H9 (cell line): ENCODE measurements around the gene POU6F2. TPM values are rescaled to one million over a fixed set of nuclear protein-coding genes. Genes with fewer than 3 reads are reported as not detected.

Source experiments
- DNase-seq: peaks from one replicate; pipeline ENCODE4 v3.0.0-alpha.2; 2017
- H2AFZ ChIP-seq: one replicate; pipeline ENCODE4 v1.6.1; 2013; ENCODE audit warnings: mild to moderate bottlenecking, low read length, control low read depth, moderate library complexity
- H2AK5ac ChIP-seq: 2 replicates; pipeline ENCODE4 v1.6.1; 2013; ENCODE audit warnings: low read length, control low read depth, mixed read lengths; ENCODE audit not compliant: insufficient read length
- H2BK120ac ChIP-seq: one replicate; pipeline ENCODE4 v1.6.1; 2013; ENCODE audit warnings: low read depth, mild to moderate bottlenecking, low read length, control low read depth, inconsistent platforms; ENCODE audit not compliant: poor library complexity, severe bottlenecking
- H2BK12ac ChIP-seq: 2 replicates; pipeline ENCODE4 v1.6.1; 2013; ENCODE audit warnings: low read length, control low read depth, mixed read lengths, low read depth; ENCODE audit not compliant: insufficient read length
- H2BK15ac ChIP-seq: 2 replicates; pipeline ENCODE4 v1.6.1; 2013; ENCODE audit warnings: low read depth, low read length, control low read depth
- H2BK20ac ChIP-seq: one replicate; pipeline ENCODE4 v1.6.1; 2013; ENCODE audit warnings: low read depth, mild to moderate bottlenecking, low read length, control low read depth, inconsistent platforms; ENCODE audit not compliant: poor library complexity, severe bottlenecking
- H2BK5ac ChIP-seq: 2 replicates; pipeline ENCODE4 v1.6.1; 2013; ENCODE audit warnings: low read length, control low read depth, mixed read lengths; ENCODE audit not compliant: insufficient read length
- H3K14ac ChIP-seq: 2 replicates; pipeline ENCODE4 v1.6.1; 2013; ENCODE audit warnings: low read length, control low read depth; ENCODE audit not compliant: insufficient read depth
- H3K18ac ChIP-seq: 2 replicates; pipeline ENCODE4 v1.6.1; 2013; ENCODE audit warnings: low read depth, mild to moderate bottlenecking, mixed read lengths, low read length, control low read depth; ENCODE audit not compliant: insufficient read length
- H3K23ac ChIP-seq: 2 replicates; pipeline ENCODE4 v1.6.1; 2013; ENCODE audit warnings: low read length, control low read depth, mixed read lengths, low read depth; ENCODE audit not compliant: insufficient read length
- H3K23me2 ChIP-seq: 2 replicates; pipeline ENCODE4 v1.6.1; 2013; ENCODE audit warnings: low read depth, mild to moderate bottlenecking, mixed read lengths, low read length, control low read depth; ENCODE audit not compliant: insufficient read length, poor library complexity, severe bottlenecking
- H3K27ac ChIP-seq: 2 replicates; pipeline ENCODE4 v1.5.1; 2013; ENCODE audit warnings: low read length, control low read depth, mixed read lengths, low read depth; ENCODE audit not compliant: insufficient read length
- H3K27me3 ChIP-seq: 2 replicates; pipeline ENCODE4 v1.6.1; 2013; ENCODE audit warnings: low read length, control low read depth, inconsistent platforms; ENCODE audit not compliant: insufficient read depth
- H3K4ac ChIP-seq: 2 replicates; pipeline ENCODE4 v1.6.1; 2013; ENCODE audit warnings: low read depth, mild to moderate bottlenecking, control low read depth, inconsistent platforms, low read length, moderate library complexity
- H3K4me1 ChIP-seq: 2 replicates; pipeline ENCODE4 v1.6.1; 2013; ENCODE audit warnings: low read length, control low read depth, inconsistent platforms; ENCODE audit not compliant: insufficient read depth
- H3K4me2 ChIP-seq: 2 replicates; pipeline ENCODE4 v1.6.1; 2013; ENCODE audit warnings: low read length, control low read depth, mixed read lengths; ENCODE audit not compliant: insufficient read length, insufficient read depth
- H3K56ac ChIP-seq: 2 replicates; pipeline ENCODE4 v1.6.1; 2013; ENCODE audit warnings: low read depth, mild to moderate bottlenecking, mixed read lengths, low read length, control low read depth; ENCODE audit not compliant: insufficient read length
- H3K79me1 ChIP-seq: 2 replicates; pipeline ENCODE4 v1.6.1; 2013; ENCODE audit warnings: low read depth, mild to moderate bottlenecking, moderate library complexity, low read length, control low read depth, inconsistent platforms; ENCODE audit not compliant: insufficient read depth, poor library complexity, severe bottlenecking
- H3K79me2 ChIP-seq: 2 replicates; pipeline ENCODE4 v1.6.1; 2013; ENCODE audit warnings: low read length, control low read depth, inconsistent platforms; ENCODE audit not compliant: insufficient read depth
- H3K9ac ChIP-seq: 2 replicates; pipeline ENCODE4 v1.6.1; 2013; ENCODE audit warnings: low read length, control low read depth, mixed read lengths; ENCODE audit not compliant: insufficient read length; ENCODE audit errors: extremely low read depth
- H3K9me3 ChIP-seq: one replicate; pipeline ENCODE4 v1.6.1; 2013; ENCODE audit warnings: low read depth, low read length, inconsistent platforms; ENCODE audit not compliant: control insufficient read depth
- H3T11ph ChIP-seq: one replicate; pipeline ENCODE4 v1.6.1; 2013; ENCODE audit warnings: mild to moderate bottlenecking, low read length, control low read depth, inconsistent platforms
- H4K20me1 ChIP-seq: one replicate; pipeline ENCODE4 v1.6.1; 2013; ENCODE audit not compliant: control insufficient read depth, insufficient read length, insufficient read depth
- H4K5ac ChIP-seq: 2 replicates; pipeline ENCODE4 v1.6.1; 2013; ENCODE audit warnings: low read depth, mild to moderate bottlenecking, mixed read lengths, low read length, control low read depth; ENCODE audit not compliant: insufficient read length
- H4K8ac ChIP-seq: replicated peaks from 2 replicates; pipeline ENCODE4 v1.6.1; 2013; ENCODE audit warnings: low read length, control low read depth, mixed read lengths, low read depth; ENCODE audit not compliant: insufficient read length
- H4K91ac ChIP-seq: 2 replicates; pipeline ENCODE4 v1.6.1; 2013; ENCODE audit warnings: low read depth, mild to moderate bottlenecking, moderate library complexity, mixed read lengths, low read length, control low read depth; ENCODE audit not compliant: insufficient read length
- H3K27ac Mint-ChIP-seq, 3 experiments: 2 replicates in 2 of 3; 3 replicates in 1 of 3; pipeline ENCODE4 v1.8.0; 2020 to 2021; ENCODE audit warnings: mixed read lengths in 3 of 3, mild to moderate bottlenecking in 1 of 3, moderate library complexity in 1 of 3
- H3K27me3 Mint-ChIP-seq: 2 replicates; pipeline ENCODE4 v1.8.0; 2021; ENCODE audit warnings: low read depth, mild to moderate bottlenecking, moderate library complexity, mixed read lengths
- H3K36me3 Mint-ChIP-seq, 3 experiments: 2 replicates in 2 of 3; 3 replicates in 1 of 3; pipeline ENCODE4 v1.8.0; 2020 to 2021; ENCODE audit warnings: low read depth in 3 of 3, mixed read lengths in 3 of 3; ENCODE audit not compliant: insufficient read depth in 1 of 3
- H3K4me1 Mint-ChIP-seq, 2 experiments: 2 replicates each; pipeline ENCODE4 v1.8.0; 2020; ENCODE audit warnings: mixed read lengths in 2 of 2
- H3K4me3 Mint-ChIP-seq, 2 experiments: 2 replicates in 1 of 2; 3 replicates in 1 of 2; pipeline ENCODE4 v1.8.0; 2020 to 2021; ENCODE audit warnings: mild to moderate bottlenecking in 2 of 2, mixed read lengths in 2 of 2, moderate library complexity in 1 of 2
- H3K9me3 Mint-ChIP-seq, 2 experiments: 2 replicates in 1 of 2; 3 replicates in 1 of 2; pipeline ENCODE4 v1.8.0; 2020; ENCODE audit warnings: mild to moderate bottlenecking in 2 of 2, mixed read lengths in 2 of 2, moderate library complexity in 1 of 2
- WGBS: extraction: QIAGEN DNeasy Blood & Tissue Kit; methylation state at CpG from one replicate; pipeline ENCODE4 v1.1.7; 2013; ENCODE audit warnings: missing lambda C conversion rate, low lambda C conversion rate, mixed read lengths; ENCODE audit not compliant: insufficient read length; ENCODE audit errors: extremely low coverage; 5-methylcytosine and 5-hydroxymethylcytosine counted together
- total RNA-seq: library from RNA; stranded (reverse); gene quantifications from 2 replicates; pipeline ENCODE4 v1.2.1, GENCODE V29; 2021
- TF ChIP-seq, protein P1 (sequence below): fragments of 200-600 bp; sonication (generic); conservative IDR thresholded peaks from 3 replicates; pipeline ENCODE4 v1.8.0; 2021; ENCODE audit warnings: antibody characterized with exemption, mild to moderate bottlenecking

POU6F2 gene
- total RNA-seq, 1 experiment from 2014 or later, result 1.9 TPM

DNA sequence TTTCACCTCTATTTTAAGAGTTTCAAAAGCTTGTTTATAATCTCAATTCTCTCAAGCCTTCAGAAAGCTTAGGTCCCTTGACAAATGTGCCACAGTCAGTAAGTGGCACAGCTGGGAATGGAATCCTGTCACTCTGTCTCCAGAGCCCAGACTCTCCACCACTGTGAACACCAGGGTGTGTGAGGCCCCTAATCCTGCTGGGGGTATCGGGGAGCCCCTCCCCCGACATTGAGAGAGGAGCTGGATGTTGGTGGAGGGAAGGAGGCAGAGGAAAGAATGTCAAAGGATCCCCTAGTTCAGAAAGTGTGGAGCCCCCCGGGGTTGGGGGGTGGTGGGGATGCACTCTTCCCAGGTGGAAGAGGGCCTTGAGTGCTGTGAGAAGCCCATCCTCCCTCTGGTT lies 454.7 kb downstream of the POU6F2 start:
- Histone ChIP-seq H4K8ac (no peak overlapping the region), H2BK15ac (no peak overlapping the region), H4K20me1 (no peaks in the 10 kb centered on the region), H3K23me2 (no peaks in the 10 kb centered on the region), H4K91ac (no peak overlapping the region), H2BK20ac (no peak overlapping the region), H3K9me3 (no peaks in the 10 kb centered on the region), H3K18ac (no peak overlapping the region), H3K23ac (no peak overlapping the region), H3K27ac (no peak overlapping the region), H3K14ac (no peak overlapping the region), H3K4ac (no peak overlapping the region), H3T11ph (no peak overlapping the region), H3K27me3 (no peaks in the 10 kb centered on the region), H3K79me2 (no peaks in the 10 kb centered on the region), H4K5ac (no peak overlapping the region), H3K56ac (no peak overlapping the region), H3K9ac (no peak overlapping the region), H3K4me1 (no peaks in the 10 kb centered on the region), H2AFZ (no peak overlapping the region), H2BK120ac (no peak overlapping the region), H2AK5ac (no peak overlapping the region), H3K79me1 (no peaks in the 10 kb centered on the region), H3K4me2 (no peak overlapping the region), H2BK5ac (no peak overlapping the region), H2BK12ac (no peak overlapping the region)
- H3K27ac Mint-ChIP-seq, result no peak overlapping the region; a peak in 1 of 7 replicates
- no peak overlapping the region for H3K4me3 Mint-ChIP-seq
- WGBS, result no CpG with 5 or more reads among the region's 3 CpGs
- H3K36me3 Mint-ChIP-seq, result peaks cover 0 to 3% (median 0%) of the 10 kb centered on the region in 3 experiments; a peak in 2 of 7 replicates
- TF ChIP-seq, protein P1, sequence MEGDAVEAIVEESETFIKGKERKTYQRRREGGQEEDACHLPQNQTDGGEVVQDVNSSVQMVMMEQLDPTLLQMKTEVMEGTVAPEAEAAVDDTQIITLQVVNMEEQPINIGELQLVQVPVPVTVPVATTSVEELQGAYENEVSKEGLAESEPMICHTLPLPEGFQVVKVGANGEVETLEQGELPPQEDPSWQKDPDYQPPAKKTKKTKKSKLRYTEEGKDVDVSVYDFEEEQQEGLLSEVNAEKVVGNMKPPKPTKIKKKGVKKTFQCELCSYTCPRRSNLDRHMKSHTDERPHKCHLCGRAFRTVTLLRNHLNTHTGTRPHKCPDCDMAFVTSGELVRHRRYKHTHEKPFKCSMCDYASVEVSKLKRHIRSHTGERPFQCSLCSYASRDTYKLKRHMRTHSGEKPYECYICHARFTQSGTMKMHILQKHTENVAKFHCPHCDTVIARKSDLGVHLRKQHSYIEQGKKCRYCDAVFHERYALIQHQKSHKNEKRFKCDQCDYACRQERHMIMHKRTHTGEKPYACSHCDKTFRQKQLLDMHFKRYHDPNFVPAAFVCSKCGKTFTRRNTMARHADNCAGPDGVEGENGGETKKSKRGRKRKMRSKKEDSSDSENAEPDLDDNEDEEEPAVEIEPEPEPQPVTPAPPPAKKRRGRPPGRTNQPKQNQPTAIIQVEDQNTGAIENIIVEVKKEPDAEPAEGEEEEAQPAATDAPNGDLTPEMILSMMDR, result no peak
- no peaks in the 10 kb centered on the region; a peak in 2 of 5 replicates for H3K9me3 Mint-ChIP-seq
- no peaks in the 10 kb centered on the region for H3K27me3 Mint-ChIP-seq
- H3K4me1 Mint-ChIP-seq, result peaks cover 11 to 24% of the 10 kb centered on the region in 2 experiments
- no peak for DNase-seq
